ENCODE measurements around the gene ADAMTS2.
"Not testable (repeated sequence)": the region's sequence is repeated elsewhere in the genome, so short reads cannot be mapped to it uniquely, and the experiment has no call there.

The ADAMTS2 gene

GRCh38 chr5:179115845-179116524, 229.3 kb downstream of the ADAMTS2 start:
- DNase-seq, result no peak

GRCh38 chr5:179115307-179115706, 230.0 kb downstream of the ADAMTS2 start:
- DNase-seq, result no peak

GRCh38 chr5:179114756-179115155, 230.5 kb downstream of the ADAMTS2 start:
- DNase-seq, result no peak

- no peak for DNase-seq
These were observed 231.2 kb downstream of the ADAMTS2 start for GRCh38 chr5:179113945-179114641.

GRCh38 chr5:179113143-179113530, 232.1 kb downstream of the ADAMTS2 start:
- DNase-seq, result no peak

GRCh38 chr5:179112469-179113142, 232.7 kb downstream of the ADAMTS2 start:
- no peak for DNase-seq

GRCh38 chr5:179111267-179112207, 233.7 kb downstream of the ADAMTS2 start:
- no peak for DNase-seq

- DNase-seq, result no peak
These were observed 234.7 kb downstream of the ADAMTS2 start for GRCh38 chr5:179110528-179110927.

GRCh38 chr5:179101282-179101681, 244.0 kb downstream of the ADAMTS2 start:
- DNase-seq, result not testable (repeated sequence)

GRCh38 chr5:179089502-179089901, 255.8 kb downstream of the ADAMTS2 start:
- no peak for DNase-seq

- no peak for DNase-seq
These were observed 264.5 kb downstream of the ADAMTS2 start for GRCh38 chr5:179080724-179081123.

- no peak for DNase-seq
These were observed 265.9 kb downstream of the ADAMTS2 start for GRCh38 chr5:179079165-179079987.

- DNase-seq, result no peak
These were observed 279.6 kb downstream of the ADAMTS2 start for GRCh38 chr5:179065703-179066102.

- DNase-seq, result no peak
These were observed 284.2 kb downstream of the ADAMTS2 start for GRCh38 chr5:179061025-179061424.

Measured in activated CD4-positive, CD25-positive, alpha-beta regulatory T cell treated with anti-CD3 and anti-CD28 coated beads, Interleukin-2, amount 50 U/mL, for 72 hours (primary cell).